ENCODE data around the gene KRT35. TPM values are rescaled to one million over a fixed set of nuclear protein-coding genes. Genes with fewer than 3 reads are reported as not detected.

The KRT35 gene
- total and polyA plus RNA-seq, 2 donors (not counting 1 experiment from before 2014, with no cell fraction given): not detected

DNA sequence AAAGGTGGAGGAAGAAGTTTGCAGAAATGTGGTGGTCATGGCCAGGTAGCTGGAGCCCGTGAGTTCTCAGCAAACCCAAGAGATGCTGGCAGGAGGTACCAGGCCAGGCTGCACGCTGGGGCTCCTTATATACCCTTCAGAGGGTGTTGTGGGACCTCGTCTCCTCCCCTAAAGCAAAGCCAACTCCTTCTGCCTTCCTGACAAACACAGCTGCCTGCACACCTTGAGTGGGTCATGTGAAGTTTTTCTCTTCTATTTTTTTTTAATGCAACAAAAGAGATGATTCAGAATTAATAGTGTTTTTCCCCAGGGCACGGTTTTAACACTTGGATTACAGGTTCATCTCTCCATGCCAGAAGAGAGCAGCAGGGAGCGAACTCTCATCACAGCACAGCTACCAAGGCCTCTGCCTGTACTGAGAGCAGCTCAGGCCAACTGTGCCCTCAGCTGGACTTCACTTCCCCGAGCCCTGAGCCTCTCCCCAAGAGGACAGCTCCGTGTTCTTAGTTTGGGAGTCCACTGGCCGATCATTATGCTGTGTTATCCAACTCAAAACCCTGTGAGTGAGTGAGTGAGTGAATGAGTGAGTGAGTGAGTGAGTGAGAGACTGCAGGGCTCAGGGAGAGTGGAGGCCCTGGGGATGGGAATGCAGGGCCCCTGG lies 38.0 kb upstream of the KRT35 start, which contains the start of gene KRT15:
KRT15 (minus strand) TSS at position 102 of the 661 bp plus-strand sequence; CDS start at position 39, 63 bp downstream.
- Histone ChIP-seq H3K4me2 (ENCODE audit: extremely low read depth, insufficient read depth, low read length) (no peak within 1 kb of the TSS), H3K79me2 (ENCODE audit: control insufficient read depth, insufficient read depth, low read length) (no peaks in the 10 kb centered on the region), H4K20me1 (ENCODE audit: control insufficient read depth, extremely low read depth, insufficient read depth, low read length) (no peaks in the 10 kb centered on the region), H3K9me3 (ENCODE audit: control insufficient read depth, insufficient read depth, low read depth, low read length) (no peaks in the 10 kb centered on the region), H3K27ac (ENCODE audit: insufficient read depth, low read length) (no peak within 1 kb of the TSS), H3K27me3 (ENCODE audit: control insufficient read depth, insufficient read depth, low read length) (no peaks in the 10 kb centered on the region), H3K36me3 (ENCODE audit: control insufficient read depth, insufficient read depth, low read length) (no peaks in the 10 kb centered on the region), H3K9ac (ENCODE audit: insufficient read depth, low read length) (no peak within 1 kb of the TSS), H3K4me1 (ENCODE audit: control insufficient read depth, extremely low read depth, insufficient read depth, low read length) (peaks cover 11% of the 10 kb centered on the region), H3K4me3 (replicated peaks in 1 of 4; ENCODE audit: control extremely low read depth in 1 of 4, insufficient read depth in 1 of 4, low read depth in 3 of 4, low read length in 4 of 4) (no peak within 1 kb of the TSS), H2AFZ (ENCODE audit: low read length) (no peak within 1 kb of the TSS)
- DNase-seq (ENCODE audit: low read depth in 2 of 2): no peak
- TF ChIP-seq, protein P1, sequence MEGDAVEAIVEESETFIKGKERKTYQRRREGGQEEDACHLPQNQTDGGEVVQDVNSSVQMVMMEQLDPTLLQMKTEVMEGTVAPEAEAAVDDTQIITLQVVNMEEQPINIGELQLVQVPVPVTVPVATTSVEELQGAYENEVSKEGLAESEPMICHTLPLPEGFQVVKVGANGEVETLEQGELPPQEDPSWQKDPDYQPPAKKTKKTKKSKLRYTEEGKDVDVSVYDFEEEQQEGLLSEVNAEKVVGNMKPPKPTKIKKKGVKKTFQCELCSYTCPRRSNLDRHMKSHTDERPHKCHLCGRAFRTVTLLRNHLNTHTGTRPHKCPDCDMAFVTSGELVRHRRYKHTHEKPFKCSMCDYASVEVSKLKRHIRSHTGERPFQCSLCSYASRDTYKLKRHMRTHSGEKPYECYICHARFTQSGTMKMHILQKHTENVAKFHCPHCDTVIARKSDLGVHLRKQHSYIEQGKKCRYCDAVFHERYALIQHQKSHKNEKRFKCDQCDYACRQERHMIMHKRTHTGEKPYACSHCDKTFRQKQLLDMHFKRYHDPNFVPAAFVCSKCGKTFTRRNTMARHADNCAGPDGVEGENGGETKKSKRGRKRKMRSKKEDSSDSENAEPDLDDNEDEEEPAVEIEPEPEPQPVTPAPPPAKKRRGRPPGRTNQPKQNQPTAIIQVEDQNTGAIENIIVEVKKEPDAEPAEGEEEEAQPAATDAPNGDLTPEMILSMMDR (conservative IDR thresholded peaks at IDR 0.05 in 1 of 2, IDR thresholded peaks at IDR 0.05 in 1 of 2; ENCODE audit: low read depth in 1 of 2, low read length in 2 of 2): no peak
- no peak for TF ChIP-seq EZH2 (IDR thresholded peaks at IDR 0.05; ENCODE audit: low read length, missing control alignments)

- Histone ChIP-seq H3K4me2 (ENCODE audit: extremely low read depth, insufficient read depth, low read length) (no peak overlapping the region), H3K27me3 (ENCODE audit: control insufficient read depth, insufficient read depth, low read length) (no peaks in the 10 kb centered on the region), H3K4me3 (replicated peaks in 1 of 4; ENCODE audit: control extremely low read depth in 1 of 4, insufficient read depth in 1 of 4, low read depth in 3 of 4, low read length in 4 of 4) (no peak overlapping the region), H2AFZ (ENCODE audit: low read length) (no peak overlapping the region), H3K27ac (ENCODE audit: insufficient read depth, low read length) (no peak overlapping the region), H3K9ac (ENCODE audit: insufficient read depth, low read length) (no peak overlapping the region), H3K79me2 (ENCODE audit: control insufficient read depth, insufficient read depth, low read length) (no peaks in the 10 kb centered on the region), H3K36me3 (ENCODE audit: control insufficient read depth, insufficient read depth, low read length) (no peaks in the 10 kb centered on the region), H3K4me1 (ENCODE audit: control insufficient read depth, extremely low read depth, insufficient read depth, low read length) (peaks cover 11% of the 10 kb centered on the region), H4K20me1 (ENCODE audit: control insufficient read depth, extremely low read depth, insufficient read depth, low read length) (no peaks in the 10 kb centered on the region), H3K9me3 (ENCODE audit: control insufficient read depth, insufficient read depth, low read depth, low read length) (no peaks in the 10 kb centered on the region)
- no peak for DNase-seq (ENCODE audit: low read depth in 2 of 2)
- TF ChIP-seq, protein P1 (conservative IDR thresholded peaks at IDR 0.05 in 1 of 2, IDR thresholded peaks at IDR 0.05 in 1 of 2; ENCODE audit: low read depth in 1 of 2, low read length in 2 of 2): no peak
- no peak for TF ChIP-seq EZH2 (IDR thresholded peaks at IDR 0.05; ENCODE audit: low read length, missing control alignments)
Measured at GRCh38 chr17:41518031-41518430, 37.1 kb upstream of the KRT35 start.

GRCh38 chr17:41516830-41517283 lies 35.9 kb upstream of the KRT35 start:
- Histone ChIP-seq H3K9me3 (ENCODE audit: control insufficient read depth, insufficient read depth, low read depth, low read length) (no peaks in the 10 kb centered on the region), H3K4me3 (replicated peaks in 1 of 4; ENCODE audit: control extremely low read depth in 1 of 4, insufficient read depth in 1 of 4, low read depth in 3 of 4, low read length in 4 of 4) (no peak overlapping the region), H4K20me1 (ENCODE audit: control insufficient read depth, extremely low read depth, insufficient read depth, low read length) (no peaks in the 10 kb centered on the region), H3K79me2 (ENCODE audit: control insufficient read depth, insufficient read depth, low read length) (no peaks in the 10 kb centered on the region), H3K36me3 (ENCODE audit: control insufficient read depth, insufficient read depth, low read length) (no peaks in the 10 kb centered on the region), H3K4me2 (ENCODE audit: extremely low read depth, insufficient read depth, low read length) (no peak overlapping the region), H3K27me3 (ENCODE audit: control insufficient read depth, insufficient read depth, low read length) (no peaks in the 10 kb centered on the region), H3K27ac (ENCODE audit: insufficient read depth, low read length) (no peak overlapping the region), H2AFZ (ENCODE audit: low read length) (no peak overlapping the region), H3K4me1 (ENCODE audit: control insufficient read depth, extremely low read depth, insufficient read depth, low read length) (peaks cover 7% of the 10 kb centered on the region), H3K9ac (ENCODE audit: insufficient read depth, low read length) (no peak overlapping the region)
- TF ChIP-seq, protein P1 (conservative IDR thresholded peaks at IDR 0.05 in 1 of 2, IDR thresholded peaks at IDR 0.05 in 1 of 2; ENCODE audit: low read depth in 1 of 2, low read length in 2 of 2): no peak
- no peak for TF ChIP-seq EZH2 (IDR thresholded peaks at IDR 0.05; ENCODE audit: low read length, missing control alignments)
- DNase-seq (ENCODE audit: low read depth in 2 of 2): no peak
